Activated naive CD4-positive, alpha-beta T cell treated with Interleukin-2 at 50 U/mL for 16 hours (primary cell): ENCODE data around the gene LDLRAD4.
A peak's percentile ranks its signal among the peaks of the same experiment; 100 is the strongest.

Source experiments
- DNase-seq: peaks from one replicate; pipeline ENCODE4 v3.0.0-alpha.2; 2020

Gene LDLRAD4

GRCh38 chr18:13376298-13376840 lies 157.8 kb downstream of the LDLRAD4 start:
- peak; percentile 72 for DNase-seq

DNA sequence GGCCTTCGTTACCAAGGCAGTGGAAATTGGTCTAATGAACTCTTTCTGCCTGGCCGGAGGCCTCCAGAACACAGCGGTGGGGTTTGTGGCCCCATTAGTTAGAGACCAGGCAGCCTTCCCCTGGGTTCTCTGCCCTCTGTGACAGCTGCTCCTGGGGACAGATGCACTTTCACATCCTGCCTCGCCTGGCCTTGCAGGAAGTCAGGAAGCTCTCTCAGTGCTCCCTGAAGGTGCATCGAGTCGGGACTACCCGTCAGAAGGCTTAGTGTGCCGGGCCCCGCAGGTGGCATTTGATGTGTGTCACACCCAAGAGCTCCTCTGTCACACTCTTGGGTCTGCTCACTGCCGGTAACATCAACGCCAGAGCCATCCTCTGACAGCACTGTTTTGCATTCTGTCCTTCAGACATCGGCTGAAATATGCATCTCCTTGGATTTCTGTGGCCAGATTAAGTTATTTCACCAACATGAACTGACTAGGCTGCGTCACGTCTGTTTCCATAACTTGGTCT lies 158.3 kb downstream of the LDLRAD4 start:
- peak; percentile 70 for DNase-seq

DNA sequence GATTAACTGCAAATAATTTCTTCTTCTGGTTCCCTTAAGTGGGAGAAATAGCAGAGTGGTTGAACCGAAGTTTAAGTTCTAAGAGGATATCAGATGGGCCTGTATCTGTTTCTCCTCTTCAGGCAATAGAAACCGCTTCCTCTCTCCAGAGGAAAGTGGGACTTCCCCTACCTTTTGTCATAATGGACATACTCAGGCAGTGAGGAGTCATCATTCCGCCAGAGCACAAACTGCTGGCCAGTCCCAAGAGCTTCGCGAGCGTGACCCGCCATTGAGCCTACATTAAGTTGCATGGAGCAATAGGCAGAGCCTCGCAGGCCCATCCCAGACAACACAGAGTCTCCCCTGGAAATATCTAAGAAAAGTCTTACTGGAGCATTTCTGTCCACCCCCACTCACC lies 158.9 kb downstream of the LDLRAD4 start:
- no peak for DNase-seq

DNA sequence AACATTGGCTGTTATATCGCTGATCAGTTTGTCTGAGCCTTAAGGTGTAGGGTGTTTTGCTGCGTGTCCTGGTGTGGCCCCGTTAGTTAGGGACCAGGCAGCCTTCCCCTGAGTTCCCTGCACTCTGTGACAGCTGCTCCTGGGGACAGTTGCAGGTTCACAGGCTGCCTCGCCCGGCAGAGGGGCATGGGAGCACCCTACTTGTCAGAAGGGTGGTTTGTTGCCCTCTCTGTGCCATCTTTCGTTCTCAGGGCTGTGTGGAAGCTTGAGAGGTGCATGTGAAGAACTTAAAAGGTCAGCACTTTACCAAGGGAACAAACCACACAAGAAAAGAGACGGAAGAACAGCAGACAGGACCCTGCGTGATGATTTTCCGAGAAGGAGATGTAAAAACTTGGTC lies 159.6 kb downstream of the LDLRAD4 start:
- no peak for DNase-seq

DNA sequence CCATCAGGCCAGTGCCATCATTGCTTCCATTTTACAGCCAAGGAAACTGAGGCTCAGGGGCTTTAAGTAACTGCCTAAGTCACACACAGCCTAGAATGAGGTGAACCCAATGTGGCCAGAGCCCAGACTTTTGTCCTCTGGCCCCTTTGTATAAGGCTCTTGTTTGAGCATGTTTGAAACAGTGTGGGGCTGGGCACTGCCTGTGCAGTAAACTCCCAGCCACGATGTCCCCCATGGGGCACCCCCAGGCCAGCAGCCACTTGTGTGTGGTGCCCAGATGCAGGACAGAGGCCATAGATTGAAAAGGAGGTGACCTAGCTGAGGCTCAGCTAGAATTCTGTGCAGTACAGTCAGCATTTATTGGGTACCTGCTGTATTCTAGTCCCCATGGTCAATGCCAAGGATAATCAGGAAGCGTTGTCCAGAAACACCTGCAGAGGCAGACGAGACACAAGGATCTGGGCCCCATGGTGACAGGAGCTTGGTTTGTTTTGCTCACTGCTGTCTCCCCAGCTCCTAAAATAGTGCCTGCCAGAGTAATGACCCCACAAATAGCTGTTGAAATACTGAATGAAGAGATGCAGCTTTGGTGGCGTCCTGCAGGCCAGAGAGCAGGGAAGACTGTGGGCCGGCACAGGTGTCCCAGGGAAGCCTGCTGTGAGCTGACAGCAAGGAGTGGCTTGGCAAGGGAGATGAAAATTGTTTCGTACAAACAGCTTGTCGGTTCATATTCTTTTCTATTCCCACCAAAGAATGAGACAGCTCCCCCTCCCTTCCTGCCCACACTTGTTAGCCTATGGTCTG lies 160.7 kb downstream of the LDLRAD4 start:
- no peak for DNase-seq

GRCh38 chr18:13379930-13380690 lies 161.6 kb downstream of the LDLRAD4 start:
- DNase-seq, result no peak

GRCh38 chr18:13380691-13381070 lies 162.1 kb downstream of the LDLRAD4 start:
- no peak for DNase-seq

- no peak for DNase-seq
Observed at GRCh38 chr18:13381331-13381730, 162.8 kb downstream of the LDLRAD4 start.

DNA sequence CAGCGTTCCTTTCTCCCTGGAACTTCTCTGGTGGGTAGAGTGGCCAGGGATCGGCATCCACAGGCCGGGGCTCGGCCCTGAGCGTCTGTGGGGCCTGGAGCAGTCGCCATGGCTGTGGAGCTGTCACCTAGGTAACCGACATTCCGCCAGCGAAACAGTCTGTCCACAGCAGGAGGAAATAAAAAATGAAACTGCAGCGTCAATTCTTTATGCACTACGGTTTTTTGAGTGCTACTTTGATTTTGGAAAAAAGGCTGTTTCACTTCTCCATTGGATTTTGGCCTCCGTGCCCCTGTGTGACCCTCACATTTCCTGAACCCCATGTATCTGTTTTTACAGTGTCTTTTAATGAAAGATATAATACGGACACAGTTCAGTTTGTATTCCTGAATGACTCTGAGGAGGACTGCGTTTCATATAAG lies 163.4 kb downstream of the LDLRAD4 start:
- DNase-seq, result peak; percentile 44

DNA sequence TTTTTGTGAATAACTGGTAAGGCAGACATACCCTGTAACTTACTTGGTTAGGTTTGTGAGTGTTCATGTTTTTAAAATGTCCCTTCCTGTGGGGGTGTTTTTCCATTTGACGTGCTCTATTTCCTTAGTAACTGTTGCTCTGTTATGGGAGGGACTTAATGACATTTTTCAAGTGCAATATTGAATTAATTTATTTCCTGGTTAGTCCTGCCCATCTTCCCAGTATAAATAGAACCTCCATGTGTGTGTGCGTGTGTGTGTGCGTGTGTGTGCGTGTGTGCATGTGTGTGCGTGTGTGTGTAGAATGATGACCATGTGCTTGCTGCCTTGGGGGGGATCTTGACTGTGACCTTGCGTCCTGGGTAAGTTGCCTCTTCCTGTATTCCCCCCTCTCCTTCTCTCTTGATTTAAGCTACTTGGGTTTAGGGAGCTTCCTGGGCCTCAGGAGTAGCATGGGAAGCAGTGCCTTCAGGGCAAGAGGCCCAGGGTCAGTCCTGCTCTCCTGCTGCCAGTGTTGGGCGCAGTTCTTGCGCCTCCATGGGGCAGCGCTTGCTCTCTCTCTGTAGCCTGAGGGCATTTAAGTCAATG lies 163.9 kb downstream of the LDLRAD4 start:
- DNase-seq, result peak; percentile 38

GRCh38 chr18:13382954-13383827 lies 164.6 kb downstream of the LDLRAD4 start:
- DNase-seq, result peak; percentile 11

DNA sequence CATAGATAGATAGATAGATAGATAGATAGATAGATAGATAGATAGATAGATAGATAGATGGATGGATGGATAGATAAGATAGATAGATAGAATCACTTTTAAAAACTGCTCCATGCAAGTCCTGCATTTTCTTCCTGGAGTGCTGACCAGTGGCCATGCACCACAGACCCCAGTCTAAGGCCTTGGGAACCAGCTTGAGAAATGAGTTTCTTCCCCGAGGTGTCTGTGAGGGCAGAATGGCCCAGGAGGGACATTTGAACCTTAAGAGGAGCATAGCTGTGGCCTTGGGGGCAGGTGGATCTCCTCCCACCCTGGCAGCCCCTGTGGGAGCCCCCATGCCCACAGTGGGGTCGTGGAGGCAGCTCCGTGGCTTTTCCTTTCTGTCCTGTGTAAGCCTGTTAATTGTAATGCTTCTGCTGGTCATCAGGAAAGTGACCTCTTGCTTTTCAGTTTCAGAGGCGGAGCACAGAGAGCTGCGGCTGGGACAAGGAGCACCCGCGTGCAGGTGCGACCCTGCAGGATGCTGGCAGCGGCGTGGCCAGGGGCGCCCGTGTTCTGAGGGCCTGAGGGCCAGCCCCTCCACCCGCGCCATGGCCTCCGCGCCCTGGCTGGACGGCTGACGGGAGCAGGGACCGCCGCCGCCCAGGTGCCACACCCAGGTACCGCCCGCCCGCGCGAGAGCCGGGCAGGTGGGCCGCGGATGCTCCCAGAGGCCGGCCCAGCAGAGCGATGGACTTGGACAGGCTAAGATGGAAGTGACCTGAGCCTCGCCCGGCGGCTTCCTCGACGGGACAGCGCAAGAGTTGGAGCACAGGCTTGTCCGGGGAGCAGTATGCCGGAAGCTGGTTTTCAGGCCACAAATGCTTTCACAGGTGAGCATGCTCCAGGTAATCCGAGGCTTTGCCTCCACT lies 168.6 kb downstream of the LDLRAD4 start:
- DNase-seq, result peak; percentile 1

GRCh38 chr18:13387855-13388548 lies 169.4 kb downstream of the LDLRAD4 start:
- DNase-seq, result peak; percentile 0

DNA sequence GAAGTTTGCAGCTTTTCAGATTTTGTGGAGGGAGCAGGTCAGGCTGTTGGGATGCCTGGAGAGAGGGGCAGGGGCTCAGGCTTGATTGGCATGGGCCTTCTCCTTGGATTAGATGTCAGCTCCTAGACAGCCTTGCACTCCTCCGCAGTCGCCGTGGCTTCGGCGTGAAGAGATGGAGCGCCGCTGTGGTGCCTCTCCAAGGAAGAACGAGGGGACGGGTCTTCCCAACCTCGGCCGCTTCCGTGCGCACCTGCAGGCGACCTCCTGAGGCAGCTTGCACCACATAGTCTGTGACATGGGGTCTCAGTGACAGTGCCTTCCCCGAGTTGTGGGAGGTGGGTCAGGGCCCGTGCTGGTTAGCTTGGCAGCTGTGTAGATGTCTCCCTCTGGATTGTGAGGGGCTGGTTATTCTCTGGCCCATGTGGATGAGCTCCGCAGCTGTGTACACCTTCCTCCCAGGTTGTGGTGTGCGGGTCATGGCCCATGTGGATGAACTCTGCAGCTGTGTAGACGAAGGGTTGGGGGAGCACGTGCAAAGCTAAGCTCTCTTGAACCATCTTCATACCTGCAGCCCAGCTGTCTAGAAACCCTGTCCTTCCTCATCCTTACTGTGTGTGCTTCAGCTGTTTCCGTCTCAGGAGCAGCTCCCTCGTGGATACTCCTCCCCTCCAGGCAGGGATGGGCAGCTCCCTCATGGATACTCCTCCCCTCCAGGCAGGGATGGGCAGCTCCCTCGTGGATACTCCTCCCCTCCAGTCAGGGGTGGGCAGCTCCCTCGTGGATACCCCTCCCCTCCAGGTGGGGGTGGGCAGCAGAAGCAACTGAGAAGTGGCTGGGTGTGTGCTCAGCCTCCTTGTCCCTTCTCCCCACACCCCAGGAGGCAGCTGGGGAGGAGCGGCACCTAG lies 170.3 kb downstream of the LDLRAD4 start:
- DNase-seq, result peak; percentile 1

- peak; percentile 1 for DNase-seq
Observed at GRCh38 chr18:13389491-13390131, 171.1 kb downstream of the LDLRAD4 start.

- DNase-seq, result peak; percentile 1
Observed at GRCh38 chr18:13390196-13390595, 171.6 kb downstream of the LDLRAD4 start.

- no peak for DNase-seq
Observed at GRCh38 chr18:13390711-13391110, 172.2 kb downstream of the LDLRAD4 start.

DNA sequence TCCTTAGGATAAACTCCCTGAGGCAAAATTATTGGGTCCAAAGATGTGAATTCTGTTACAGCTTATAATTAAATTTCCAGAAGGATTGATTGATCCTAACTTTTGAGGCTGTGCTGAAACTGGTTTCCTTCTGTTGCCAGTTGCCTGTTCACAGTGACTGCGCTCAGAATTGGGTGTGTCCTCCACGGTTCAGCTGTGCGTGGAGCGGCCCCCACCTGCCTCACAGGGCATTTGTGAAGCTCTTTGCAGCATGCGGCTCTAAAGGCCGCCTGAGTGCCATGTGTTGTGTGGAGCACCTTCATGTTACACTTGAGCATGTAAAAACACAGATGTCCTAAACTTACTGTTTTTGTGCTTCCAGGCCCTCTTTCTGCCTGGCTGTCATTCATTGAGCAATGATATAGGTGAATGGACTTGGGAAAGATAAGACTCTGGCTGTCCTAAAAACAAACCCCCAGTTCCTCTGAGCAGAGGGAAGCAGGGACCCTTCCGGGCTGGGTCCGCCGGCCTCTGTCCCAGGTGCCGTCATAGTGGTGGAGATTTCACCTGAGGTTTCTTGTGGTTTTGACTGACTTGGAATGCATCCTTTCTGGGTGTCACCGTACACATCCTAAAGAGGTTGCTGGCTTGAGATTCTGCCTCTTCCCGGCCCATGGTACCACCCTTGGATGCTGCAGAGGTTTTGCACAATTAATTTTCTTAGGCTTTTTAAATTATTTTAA lies 173.6 kb downstream of the LDLRAD4 start:
- peak; percentile 1 for DNase-seq
